Fibroblast of the conjunctiva (primary cell): ENCODE results near the gene IL1RAP.
"Not testable (repeated sequence)": the region's sequence is repeated elsewhere in the genome, so short reads cannot be mapped to it uniquely, and the experiment has no call there.

ENCODE experiments used
- DNase-seq: peaks from one replicate; pipeline ENCODE4 v3.0.0-alpha.2; 2010; ENCODE audit warnings: low read depth

Gene IL1RAP

DNA sequence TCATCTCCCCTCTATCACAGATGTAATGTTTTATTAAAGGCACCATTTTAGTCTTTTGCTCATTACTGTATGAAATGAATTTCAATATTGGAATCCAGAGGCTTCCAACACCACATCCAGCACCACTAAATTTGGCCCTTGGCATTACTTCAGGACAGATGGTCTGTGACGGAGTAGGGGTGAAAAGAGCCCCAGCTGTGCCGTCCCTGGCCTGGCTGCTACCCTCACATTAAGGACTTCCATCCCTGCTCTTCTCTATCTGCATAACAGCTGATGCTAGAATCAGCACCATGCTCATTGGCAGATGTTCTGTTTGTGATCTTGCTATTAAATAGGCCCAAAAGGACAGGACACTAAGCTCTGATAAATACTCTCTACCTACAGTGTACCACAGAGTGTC lies 152.9 kb downstream of the IL1RAP start:
- DNase-seq, result no peak

- no peak for DNase-seq
Measured at GRCh38 chr3:190671658-190672057, 157.8 kb downstream of the IL1RAP start.

DNA sequence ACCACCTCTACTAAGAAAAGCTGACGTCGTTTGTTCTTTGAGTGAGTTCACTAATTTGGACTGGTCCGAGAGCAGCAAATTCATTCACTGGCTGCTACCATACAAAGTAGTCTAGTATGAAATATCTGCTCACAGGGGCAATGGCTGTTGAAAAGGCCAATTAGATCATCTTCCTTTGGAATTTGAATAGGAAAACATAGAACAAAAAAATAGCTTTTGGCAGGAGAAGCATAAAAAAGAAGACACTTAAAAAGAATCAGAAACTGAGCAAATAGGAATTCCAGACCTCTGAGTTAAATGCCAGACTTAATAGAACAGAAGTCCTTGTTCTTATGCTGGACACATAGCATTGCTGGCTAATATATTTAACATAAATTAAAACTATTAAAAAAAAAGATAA lies 159.3 kb downstream of the IL1RAP start:
- no peak for DNase-seq

DNA sequence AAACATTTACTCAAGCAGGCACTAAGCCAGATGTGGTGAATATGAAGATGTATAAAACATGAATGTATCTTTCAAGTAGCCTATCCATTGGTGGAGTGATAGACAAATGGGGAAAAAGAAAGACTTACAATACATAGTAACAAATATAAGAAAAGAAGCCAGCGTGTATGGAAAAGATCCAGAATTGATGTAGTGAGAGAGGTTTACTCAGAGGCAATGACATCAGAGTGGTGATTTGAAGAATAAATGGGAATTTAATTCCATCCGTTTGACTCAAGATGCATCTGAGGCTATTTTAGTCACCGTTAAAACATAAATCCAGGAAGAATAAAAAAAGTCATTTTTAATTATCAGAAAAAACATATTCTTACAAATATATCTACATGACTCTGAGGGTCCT lies 162.6 kb downstream of the IL1RAP start:
- DNase-seq, result no peak

DNA sequence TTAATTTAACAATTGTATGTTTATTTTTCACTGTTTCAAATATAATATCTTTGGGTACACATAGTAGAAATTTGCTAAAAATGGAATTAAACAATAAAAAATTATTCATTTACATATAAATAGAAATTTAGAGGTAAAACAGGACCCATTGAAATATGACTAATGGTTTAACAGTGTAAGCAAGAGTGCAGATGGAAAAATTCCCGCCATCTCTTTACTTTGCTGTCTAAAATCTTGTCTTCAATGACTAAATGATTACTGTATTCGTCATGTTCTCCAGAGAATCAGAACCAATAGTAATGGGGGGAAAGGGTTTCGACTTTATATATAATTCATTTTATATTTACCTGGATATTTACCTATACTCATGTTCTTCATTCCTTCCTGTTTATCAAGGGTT lies 163.1 kb downstream of the IL1RAP start:
- no peak for DNase-seq

DNA sequence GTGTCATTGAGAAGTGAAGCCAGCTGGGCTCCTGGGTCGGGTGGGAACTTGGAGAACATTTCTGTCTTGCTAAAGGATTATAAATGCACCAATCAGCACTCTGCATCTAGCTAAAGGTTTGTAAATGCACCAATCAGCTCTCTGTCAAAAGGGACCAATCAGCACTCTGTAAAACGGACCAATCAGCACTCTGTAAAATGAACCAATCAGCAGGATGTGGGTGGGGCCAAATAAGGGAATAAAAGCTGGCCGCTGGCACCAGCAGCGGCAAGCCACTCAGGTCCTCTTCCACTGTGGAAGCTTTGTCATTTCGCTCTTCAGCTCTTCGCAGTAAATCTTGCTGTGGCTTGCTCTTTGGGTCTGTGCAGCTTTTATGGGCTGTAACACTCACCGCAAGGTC lies 164.0 kb downstream of the IL1RAP start:
- not testable (repeated sequence) for DNase-seq

DNA sequence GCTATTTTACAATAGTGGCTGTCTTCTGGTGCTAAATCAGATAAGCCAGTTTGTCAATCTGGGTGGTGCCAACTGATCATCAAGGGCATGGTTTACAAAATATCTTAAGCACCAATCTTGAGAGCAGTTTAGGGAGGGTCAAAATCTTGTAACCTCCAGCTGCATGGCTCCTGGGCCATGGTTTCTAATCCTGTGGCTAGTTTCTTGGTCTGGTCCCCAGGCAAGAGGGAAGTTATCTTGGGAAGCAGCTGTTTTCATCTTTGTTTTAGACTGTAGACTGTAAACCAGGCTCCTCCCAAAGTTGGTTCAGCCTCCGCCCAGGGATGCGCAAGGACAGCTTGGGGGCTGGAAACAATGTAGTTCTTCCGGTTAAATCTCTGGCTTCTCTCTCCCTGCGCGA lies 166.8 kb downstream of the IL1RAP start:
- no peak for DNase-seq

DNA sequence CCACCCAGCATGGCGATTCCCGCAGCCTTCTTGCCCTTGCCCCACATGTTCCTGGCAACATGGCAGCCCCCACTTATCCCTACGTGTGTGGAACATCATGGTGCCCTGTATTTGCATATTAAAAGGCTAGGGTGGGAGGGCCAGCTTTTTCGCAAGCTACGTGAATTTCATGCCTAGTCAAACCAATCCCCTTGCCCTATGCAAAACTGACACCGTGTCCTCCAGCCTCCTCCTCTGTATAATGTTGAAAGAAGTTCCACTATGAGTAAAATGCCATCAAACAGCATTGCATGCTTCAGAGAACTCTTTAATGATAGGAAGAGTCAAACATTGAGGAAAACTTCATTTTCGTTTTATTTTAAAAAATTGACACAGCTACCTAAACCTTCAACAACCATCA lies 170.9 kb downstream of the IL1RAP start:
- no peak for DNase-seq

GRCh38 chr3:190686011-190686410 lies 172.1 kb downstream of the IL1RAP start:
- DNase-seq, result no peak

DNA sequence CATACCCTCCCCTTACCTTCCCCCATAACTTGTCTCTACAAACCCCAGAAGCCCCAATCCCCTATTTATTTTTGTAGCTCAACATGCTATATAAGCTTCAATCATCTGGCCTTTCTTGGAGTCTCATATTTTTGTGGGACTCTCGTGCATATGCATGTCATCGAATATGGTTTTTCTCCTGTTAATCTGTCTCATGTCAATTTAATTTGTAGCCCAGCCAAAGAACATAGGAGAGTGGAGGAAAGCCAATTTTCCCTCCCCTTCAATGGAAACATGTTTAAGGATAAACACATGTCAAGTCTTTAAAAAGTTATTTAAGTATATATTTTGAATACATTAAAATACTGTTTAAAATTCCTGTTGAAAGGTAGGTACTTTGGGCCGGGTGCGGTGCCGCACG lies 176.4 kb downstream of the IL1RAP start:
- no peak for DNase-seq

DNA sequence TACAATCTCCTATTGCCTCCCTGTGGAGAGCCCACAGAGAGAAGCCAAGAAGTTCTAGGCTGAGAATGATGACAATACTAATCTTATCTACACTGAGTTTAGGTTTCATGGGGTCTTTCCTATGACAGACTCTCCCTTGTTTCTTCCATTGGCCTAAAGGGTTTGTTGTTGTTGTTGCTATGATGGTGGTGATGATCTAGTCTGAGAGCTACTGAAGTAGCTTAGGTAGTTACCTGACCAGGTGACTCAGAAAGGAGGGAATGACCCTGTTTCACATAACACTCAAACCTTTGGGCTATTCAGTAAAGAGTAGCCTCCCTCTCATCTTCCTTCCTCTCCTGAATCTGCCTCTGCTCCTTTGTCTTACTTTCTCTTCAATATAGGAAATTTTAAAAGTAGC lies 178.4 kb downstream of the IL1RAP start:
- no peak for DNase-seq

DNA sequence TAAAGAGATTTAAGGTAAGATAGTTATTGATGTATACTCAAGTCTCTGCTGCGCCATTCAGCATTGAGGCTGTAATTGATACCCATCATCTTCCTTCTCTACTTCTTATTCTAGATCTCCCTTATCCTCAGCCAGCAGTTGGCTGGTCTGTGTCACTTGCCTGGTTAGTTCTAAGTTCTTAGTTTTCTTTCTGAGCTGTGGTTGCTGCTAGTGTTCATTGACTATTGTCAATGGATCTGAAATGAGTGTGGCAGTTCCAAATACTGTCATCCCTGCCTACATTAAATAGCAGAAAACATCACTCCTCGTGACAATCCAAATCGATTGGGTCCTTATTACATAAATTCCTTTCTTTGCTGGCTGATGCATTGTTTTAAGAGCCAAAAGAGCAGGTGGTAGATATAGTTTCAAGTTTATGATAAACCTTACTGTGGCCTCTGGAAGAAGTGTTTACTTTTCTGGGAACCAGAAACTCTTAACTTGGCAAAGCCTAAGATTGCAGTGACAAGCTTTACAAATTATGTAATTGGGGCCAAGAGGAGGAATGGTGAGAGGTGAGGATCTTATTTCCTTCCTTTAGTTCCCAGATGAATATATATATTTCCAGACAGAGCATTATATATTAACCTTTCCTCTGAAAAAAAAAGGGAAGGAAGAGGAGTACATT lies 180.6 kb downstream of the IL1RAP start:
- DNase-seq, result no peak

DNA sequence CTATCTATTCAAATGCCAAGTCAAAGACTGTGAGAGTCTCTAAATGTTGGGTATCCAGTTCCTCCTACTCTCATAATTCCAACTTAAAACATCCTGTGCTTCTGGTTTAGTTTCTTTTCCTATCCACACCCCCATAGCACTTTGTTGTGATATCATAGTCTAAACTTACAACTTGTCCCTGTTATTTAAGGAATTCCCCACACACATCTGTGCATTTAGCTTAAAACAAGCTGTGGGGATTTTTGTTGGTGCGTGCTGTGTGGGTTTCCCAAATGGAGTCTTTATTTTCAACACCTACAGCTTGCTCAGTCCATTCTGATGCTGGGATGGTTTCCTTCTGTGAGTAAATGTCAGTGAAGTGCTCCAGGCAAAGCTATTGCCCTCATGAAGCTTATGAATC lies 181.3 kb downstream of the IL1RAP start:
- no peak for DNase-seq

DNA sequence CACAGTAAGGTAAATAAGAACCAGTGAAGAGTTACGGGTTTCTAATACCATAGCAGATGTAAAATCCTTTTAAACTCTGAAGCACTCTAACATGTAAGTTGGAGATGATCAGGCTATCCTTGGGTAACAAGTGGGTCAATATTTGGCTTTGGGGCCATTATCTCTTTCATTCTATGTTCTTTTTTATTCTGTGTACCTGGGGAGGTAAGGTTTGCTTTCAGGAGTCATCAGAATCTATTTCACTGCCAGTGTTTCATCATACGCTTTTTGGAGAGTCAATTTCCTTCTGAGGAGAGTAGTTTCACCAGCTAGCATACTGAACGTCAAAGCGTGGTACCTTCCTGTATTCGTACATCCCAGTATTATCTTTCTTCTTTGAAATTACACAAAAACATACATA lies 182.1 kb downstream of the IL1RAP start:
- no peak for DNase-seq

GRCh38 chr3:190696777-190697501 lies 183.1 kb downstream of the IL1RAP start:
- DNase-seq, result peak; percentile 9

DNA sequence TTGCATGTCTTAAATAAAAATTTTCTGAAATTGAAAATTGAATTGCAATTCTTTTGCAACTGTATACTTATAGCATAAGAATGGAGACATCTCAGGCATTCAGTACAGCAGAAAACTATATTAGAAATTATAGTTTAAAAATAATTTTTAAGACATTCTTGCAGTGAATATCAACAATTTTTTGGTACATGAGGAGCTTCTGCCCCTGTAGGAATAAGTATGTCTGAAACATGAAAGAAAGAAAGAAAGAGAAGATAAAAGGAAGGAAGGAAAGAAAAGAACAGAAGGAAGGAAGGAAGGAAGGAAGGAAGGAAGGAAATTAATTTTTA lies 183.6 kb downstream of the IL1RAP start:
- DNase-seq, result no peak

DNA sequence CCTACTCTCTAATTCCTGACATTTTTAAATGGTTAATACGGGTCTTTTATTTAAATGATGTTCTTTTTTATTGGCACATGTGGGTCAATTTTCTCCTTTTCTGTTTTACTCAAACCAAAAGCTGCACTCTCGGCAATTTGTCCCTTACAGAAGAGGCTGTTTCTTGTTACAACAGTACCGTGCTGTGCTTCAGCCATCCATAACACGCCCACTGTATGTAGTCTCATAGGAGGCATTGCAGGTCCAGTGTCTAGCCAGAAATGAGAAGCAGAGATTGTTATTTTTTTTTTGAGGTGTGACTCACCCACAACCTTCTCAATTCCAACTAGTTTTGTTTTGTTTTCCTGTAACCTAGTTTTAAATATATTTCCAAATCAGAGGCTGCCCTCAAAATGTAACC lies 184.0 kb downstream of the IL1RAP start:
- peak; percentile 37 for DNase-seq

DNA sequence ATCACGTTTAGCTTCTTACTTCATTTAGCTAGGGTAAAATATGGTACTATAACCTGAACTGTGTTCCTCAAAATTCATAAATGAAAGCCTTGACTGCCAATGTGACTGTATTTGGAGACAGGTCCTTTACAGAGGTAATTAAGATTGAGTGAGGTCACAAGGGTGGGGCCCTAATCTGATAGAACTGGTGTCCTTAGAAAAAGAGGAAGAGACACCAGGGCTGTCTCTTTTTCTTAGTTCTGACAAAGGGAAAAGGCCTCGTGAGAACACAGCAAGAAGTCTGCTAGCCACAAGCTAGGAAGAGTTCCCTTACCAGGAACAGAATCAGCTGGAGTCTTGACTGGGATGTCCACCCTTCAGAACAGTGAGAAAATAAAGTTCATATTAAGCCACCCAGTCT lies 185.9 kb downstream of the IL1RAP start:
- no peak for DNase-seq

DNA sequence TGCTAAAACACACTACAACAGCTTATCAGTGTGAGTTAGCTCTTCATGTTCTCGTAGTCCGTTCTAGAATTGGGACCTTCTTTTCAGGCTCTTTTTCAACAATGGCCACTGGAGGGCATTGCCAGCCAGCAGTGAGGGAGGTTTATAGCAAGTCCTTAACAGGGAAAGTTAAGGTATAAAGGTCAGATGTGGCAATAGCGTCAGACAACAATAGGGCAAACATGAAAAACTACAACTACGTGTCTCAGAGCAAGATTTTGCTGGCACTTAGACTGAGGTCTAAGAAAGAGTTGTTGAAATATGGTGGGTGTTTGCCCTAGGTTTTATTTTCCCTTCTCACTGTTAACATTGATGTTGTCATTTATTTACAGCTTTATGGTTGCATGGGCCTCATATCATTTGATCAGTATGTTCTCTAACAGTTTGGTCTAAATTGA lies 187.2 kb downstream of the IL1RAP start:
- DNase-seq, result peak; percentile 10

- DNase-seq, result no peak
Measured at GRCh38 chr3:190706582-190706981, 192.7 kb downstream of the IL1RAP start.
